Muscle layer of duodenum (tissue), 2 donors: ENCODE results near the gene ENPP7.

Experiments
- H3K27ac ChIP-seq: one replicate; pipeline ENCODE4 v1.7.0; 2013; ENCODE audit warnings: mild to moderate bottlenecking, low read length
- H3K27me3 ChIP-seq: one replicate; pipeline ENCODE4 v1.7.0; 2013; ENCODE audit warnings: low read depth, mild to moderate bottlenecking, control low read depth, low read length
- H3K36me3 ChIP-seq, 2 donors: one replicate each; pipeline ENCODE4 v1.7.0; 2013; ENCODE audit warnings: low read length in 2 of 2, control low read depth in 1 of 2, mild to moderate bottlenecking in 1 of 2; ENCODE audit not compliant: insufficient read depth in 2 of 2, control insufficient read depth in 1 of 2
- H3K4me1 ChIP-seq, 2 donors: one replicate each; pipeline ENCODE4 v1.7.0; 2013; ENCODE audit warnings: low read length in 2 of 2, mild to moderate bottlenecking in 2 of 2, control low read depth in 1 of 2, moderate library complexity in 1 of 2; ENCODE audit not compliant: insufficient read depth in 2 of 2, control insufficient read depth in 1 of 2
- H3K4me3 ChIP-seq, 2 donors: one replicate each; pipeline ENCODE4 v1.7.0; 2013; ENCODE audit warnings: low read length in 2 of 2, low read depth in 1 of 2, mild to moderate bottlenecking in 1 of 2
- H3K9me3 ChIP-seq, 2 donors: one replicate each; pipeline ENCODE4 v1.7.0; 2013; ENCODE audit warnings: low read length in 2 of 2, control low read depth in 1 of 2, mild to moderate bottlenecking in 1 of 2; ENCODE audit not compliant: control insufficient read depth in 1 of 2
- donor health status: healthy.

The ENPP7 gene

DNA sequence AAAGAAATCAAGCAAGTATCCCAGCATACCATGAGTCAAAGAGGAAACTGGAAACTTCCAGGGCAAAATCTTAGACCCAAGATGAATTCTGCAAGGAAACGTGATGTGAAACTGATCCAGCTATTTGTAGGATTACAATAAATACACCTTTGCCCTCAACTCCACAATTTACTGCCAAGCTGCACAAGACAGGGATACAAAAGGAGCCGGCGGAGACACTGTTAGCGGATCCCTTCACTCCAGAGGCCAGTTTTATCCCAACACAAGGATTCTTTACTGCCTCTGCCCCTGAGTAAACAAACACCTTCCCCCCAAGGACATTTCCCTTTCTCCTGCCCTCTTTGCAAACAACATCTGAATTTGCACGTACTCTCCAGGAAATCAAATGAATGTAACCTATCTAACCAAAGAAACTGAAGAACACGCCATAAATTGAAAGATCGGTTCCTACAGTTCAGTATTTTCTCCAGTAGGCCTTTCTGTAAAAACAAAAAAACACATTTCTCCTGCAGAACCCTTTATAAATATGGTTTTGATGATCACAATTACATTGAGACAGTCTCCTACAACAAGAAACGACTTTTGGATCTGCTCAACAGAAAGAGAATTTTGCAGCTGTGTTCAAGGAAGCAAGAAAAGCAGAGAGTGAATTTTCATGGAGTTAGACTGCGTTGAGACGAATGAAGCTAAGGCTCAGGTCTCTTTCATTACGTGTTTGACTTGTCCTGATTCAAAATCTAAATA lies 45.8 kb downstream of the ENPP7 start:
- Histone ChIP-seq H3K27me3 (peaks cover 48% of the 10 kb centered on the region), H3K4me3 (peak overlapping the region in 1 of 2 donors; percentile 26), H3K36me3 (no peaks in the 10 kb centered on the region), H3K27ac (no peak overlapping the region), H3K4me1 (peaks cover 0 to 21% of the 10 kb centered on the region in 2 donors), H3K9me3 (no peaks in the 10 kb centered on the region)

- Histone ChIP-seq H3K4me1 (peaks cover 0 to 21% of the 10 kb centered on the region in 2 donors), H3K4me3 (peak overlapping the region; percentile 26 to 52), H3K9me3 (no peaks in the 10 kb centered on the region), H3K36me3 (no peaks in the 10 kb centered on the region), H3K27me3 (peaks cover 48% of the 10 kb centered on the region), H3K27ac (no peak overlapping the region)
Observed at GRCh38 chr17:79777120-79777893, 46.6 kb downstream of the ENPP7 start.

DNA sequence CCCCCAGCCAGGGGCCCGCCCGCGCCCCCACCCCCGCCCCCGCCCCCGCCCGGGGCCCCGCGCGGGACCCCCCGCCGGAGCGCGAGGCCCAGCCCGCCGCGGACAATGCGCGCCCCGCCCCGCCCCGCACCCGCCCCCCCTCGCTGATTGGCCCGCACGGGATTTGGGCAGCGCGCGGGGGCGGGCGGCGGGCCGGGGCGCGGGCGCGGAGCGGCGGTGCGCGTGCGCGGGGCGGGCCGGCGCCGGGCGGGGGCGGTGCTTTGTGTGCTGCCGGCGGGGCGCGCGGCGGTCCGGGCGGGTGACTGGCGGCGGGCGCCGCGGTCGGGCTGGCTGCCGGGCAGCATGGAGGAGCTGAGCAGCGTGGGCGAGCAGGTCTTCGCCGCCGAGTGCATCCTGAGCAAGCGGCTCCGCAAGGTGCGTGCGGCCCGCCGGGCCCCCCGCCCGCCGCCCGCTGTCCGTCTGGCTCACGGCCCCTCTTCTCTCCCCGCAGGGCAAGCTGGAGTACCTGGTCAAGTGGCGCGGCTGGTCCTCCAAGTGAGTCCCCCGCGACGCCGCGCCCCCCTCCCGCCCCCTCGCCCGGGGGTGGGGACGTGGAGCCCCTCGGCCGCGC lies 47.3 kb downstream of the ENPP7 start, which contains the start of gene CBX2:
Gene CBX2, plus strand, starts transcription at position 255 of the 610 bp plus-strand sequence. Its CDS starts 88 bp downstream, at position 343.
- Histone ChIP-seq H3K36me3 (no peaks in the 10 kb centered on the region), H3K27ac (no peak within 1 kb of the TSS), H3K27me3 (peaks cover 48% of the 10 kb centered on the region), H3K9me3 (no peaks in the 10 kb centered on the region), H3K4me1 (peaks cover 0 to 21% of the 10 kb centered on the region in 2 donors), H3K4me3 (peak within 1 kb of the TSS; percentile 26 to 58)

DNA sequence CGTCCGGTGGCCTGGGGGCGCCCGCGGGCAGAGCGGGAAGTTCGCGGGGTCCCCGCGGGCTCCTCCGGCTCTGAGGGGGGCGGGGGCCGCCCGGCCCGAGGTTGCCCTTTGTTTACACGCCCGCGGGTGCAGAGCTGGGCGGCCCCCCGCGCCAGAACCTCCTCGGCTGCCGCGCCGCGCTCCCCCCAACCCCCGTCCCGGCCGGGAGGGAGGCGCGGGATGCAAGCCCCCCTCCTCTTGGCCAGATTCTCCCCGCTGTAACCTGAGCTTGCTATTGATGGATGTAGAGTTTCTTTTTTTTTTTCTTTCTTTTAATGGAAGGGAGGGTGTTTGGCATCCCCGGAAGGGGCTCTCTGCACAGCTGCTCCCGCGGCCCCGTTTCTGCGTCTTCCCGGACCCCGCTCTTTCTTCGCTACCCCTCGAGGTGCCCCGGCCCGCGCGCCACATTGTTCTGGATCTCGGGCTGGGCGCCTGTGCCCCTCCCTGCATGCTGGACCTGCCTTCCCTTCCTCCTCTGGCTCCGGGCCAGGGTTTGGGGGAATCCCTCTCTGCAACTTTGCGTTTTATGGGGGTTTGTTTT lies 47.9 kb downstream of the ENPP7 start:
- Histone ChIP-seq H3K9me3 (no peaks in the 10 kb centered on the region), H3K27me3 (peaks cover 47% of the 10 kb centered on the region), H3K36me3 (no peaks in the 10 kb centered on the region), H3K27ac (no peak overlapping the region), H3K4me1 (peaks cover 0 to 21% of the 10 kb centered on the region in 2 donors), H3K4me3 (peak overlapping the region in 1 of 2 donors; percentile 58)

DNA sequence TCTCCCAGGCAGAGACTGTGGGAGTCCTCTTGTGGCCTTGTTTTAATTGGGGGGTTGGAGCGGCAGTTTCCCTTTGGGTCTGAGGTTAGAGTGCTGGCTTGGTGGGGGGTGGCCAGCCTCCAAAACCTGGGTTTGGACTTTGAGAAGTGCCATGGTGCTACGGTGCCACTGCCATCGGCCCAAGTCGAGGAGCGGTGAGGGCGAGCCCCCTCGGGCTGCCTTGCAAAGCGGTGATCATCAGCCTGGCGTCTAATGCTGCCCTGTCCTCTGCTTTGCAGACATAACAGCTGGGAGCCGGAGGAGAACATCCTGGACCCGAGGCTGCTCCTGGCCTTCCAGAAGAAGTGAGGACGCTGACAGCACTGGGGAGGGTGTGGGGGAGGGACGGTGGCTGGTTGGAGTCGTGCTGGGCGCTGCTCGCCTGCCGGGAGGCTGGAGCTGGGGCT lies 48.4 kb downstream of the ENPP7 start:
- no peak overlapping the region for H3K27ac ChIP-seq
- no peaks in the 10 kb centered on the region for H3K36me3 ChIP-seq
- peaks cover 42% of the 10 kb centered on the region for H3K27me3 ChIP-seq
- no peak overlapping the region for H3K4me3 ChIP-seq
- H3K9me3 ChIP-seq, result no peaks in the 10 kb centered on the region
- peaks cover 0 to 21% of the 10 kb centered on the region in 2 donors for H3K4me1 ChIP-seq

DNA sequence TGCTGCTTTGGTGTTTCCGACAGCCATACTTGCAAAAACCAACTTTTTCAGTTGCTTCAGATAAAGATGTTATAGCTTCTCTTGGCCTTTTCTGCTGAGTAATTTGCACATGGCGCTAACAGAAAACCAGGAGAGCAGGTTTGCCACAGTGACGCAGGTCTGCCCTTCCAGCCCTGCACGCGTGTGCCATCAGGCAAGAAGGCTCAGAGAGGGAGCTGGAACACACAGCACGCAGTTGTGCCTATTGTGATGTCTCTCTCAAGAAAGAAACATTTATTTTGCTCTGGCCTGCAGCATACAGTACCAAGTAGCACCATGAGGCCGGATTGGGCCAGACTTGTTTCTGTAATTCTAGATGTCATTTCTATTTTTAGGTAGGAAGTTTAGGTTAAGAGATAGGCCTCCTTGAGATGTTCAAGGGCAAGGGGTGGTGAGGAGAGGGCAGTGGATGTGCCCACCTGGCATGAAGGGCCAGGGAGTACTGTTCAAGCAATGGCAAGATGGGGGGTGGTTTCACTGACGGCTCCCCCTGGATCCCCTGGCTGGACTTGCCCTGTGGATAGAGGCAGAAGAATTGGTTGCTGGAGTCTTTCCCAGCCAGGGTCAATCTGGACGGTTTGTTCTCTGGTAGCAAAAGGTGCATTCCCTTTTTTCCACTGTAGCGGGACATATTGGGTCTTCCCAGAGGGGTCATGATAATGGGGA lies 49.1 kb downstream of the ENPP7 start:
- peaks cover 35% of the 10 kb centered on the region for H3K27me3 ChIP-seq
- no peaks in the 10 kb centered on the region for H3K9me3 ChIP-seq
- no peaks in the 10 kb centered on the region for H3K36me3 ChIP-seq
- no peak overlapping the region for H3K27ac ChIP-seq
- H3K4me3 ChIP-seq, result no peak overlapping the region
- H3K4me1 ChIP-seq, result peaks cover 0 to 21% of the 10 kb centered on the region in 2 donors

DNA sequence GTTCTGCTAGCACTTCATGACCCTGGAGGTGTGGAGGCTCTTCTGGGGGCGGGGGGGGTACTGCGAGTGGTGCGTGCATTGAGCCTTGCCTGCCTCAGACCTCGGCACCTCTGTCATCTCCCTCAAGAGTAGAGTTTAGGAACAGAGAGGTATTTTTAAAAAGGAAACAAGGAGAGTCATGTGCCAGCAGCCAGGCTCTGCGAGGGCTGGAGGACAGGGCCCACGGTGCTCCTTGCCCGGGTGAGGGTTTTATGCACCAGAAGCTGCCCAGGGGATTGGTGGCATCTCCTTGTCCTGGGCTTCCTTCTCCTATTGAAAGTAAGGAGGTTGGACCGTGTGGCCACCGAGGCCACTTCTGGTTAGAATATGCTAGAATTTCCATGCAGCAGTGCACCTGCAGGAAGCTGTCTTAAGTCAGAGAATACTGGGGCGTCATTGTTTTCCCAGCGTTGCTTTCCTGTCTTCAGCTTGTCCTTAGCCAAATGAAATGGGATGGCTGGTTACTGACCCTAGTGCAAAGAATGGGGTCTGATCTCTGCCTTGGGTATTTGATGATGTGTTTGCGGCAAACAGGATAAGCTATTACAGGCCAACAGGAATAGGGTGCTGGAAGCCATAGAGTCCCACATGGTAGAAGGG lies 50.4 kb downstream of the ENPP7 start:
- H3K27me3 ChIP-seq, result peaks cover 26% of the 10 kb centered on the region
- H3K27ac ChIP-seq, result no peak overlapping the region
- H3K4me3 ChIP-seq, result no peak overlapping the region

GRCh38 chr17:79781736-79782575 lies 51.2 kb downstream of the ENPP7 start:
- Histone ChIP-seq H3K4me3 (no peak overlapping the region), H3K4me1 (peaks cover 0 to 19% of the 10 kb centered on the region in 2 donors), H3K27me3 (peaks cover 26% of the 10 kb centered on the region), H3K36me3 (no peaks in the 10 kb centered on the region), H3K9me3 (no peaks in the 10 kb centered on the region), H3K27ac (no peak overlapping the region)

More for the DNA sequence above, 50.4 kb downstream of the ENPP7 start:
- peaks cover 0 to 21% of the 10 kb centered on the region in 2 donors for H3K4me1 ChIP-seq
- H3K36me3 ChIP-seq, result no peaks in the 10 kb centered on the region
- H3K9me3 ChIP-seq, result no peaks in the 10 kb centered on the region

- Histone ChIP-seq H3K9me3 (no peaks in the 10 kb centered on the region), H3K27ac (no peak overlapping the region), H3K36me3 (no peaks in the 10 kb centered on the region), H3K4me3 (no peak overlapping the region), H3K4me1 (peaks cover 0 to 8% of the 10 kb centered on the region in 2 donors), H3K27me3 (peaks cover 34% of the 10 kb centered on the region)
Observed at GRCh38 chr17:79783891-79784290, 53.1 kb downstream of the ENPP7 start.
